Measurements from ENCODE around the gene GPC5. TPM values are rescaled to one million over a fixed set of nuclear protein-coding genes. Genes with fewer than 3 reads are reported as not detected.
A peak's percentile ranks its signal among the peaks of the same experiment; 100 is the strongest.

GPC5 gene
- total and polyA plus RNA-seq, 2 experiments from 2014 or later = 0.32 TPM; not detected in 1

- WGBS, 2 experiments (ENCODE audit: low coverage in 1 of 2, low lambda C conversion rate in 2 of 2, missing lambda C conversion rate in 2 of 2) = 93% methylated on average over 2 of the region's 2 CpGs
- Histone ChIP-seq H4K20me1 (ENCODE audit: insufficient read depth) (no peaks in the 10 kb centered on the region), H2AFZ (no peak overlapping the region), H3F3A (ENCODE audit: insufficient read depth) (no peaks in the 10 kb centered on the region), H3K4me1 (ENCODE audit: insufficient read depth) (0 out of 2 replicates have a peak, but pooled peaks cover 7% of the 10 kb centered on the region), H3K9me2 (ENCODE audit: insufficient read depth) (no peaks in the 10 kb centered on the region), H3K9me3 (ENCODE audit: low read depth) (no peaks in the 10 kb centered on the region), H3K79me2 (ENCODE audit: insufficient read depth) (no peaks in the 10 kb centered on the region), H3K27me3 (replicated peaks; ENCODE audit: insufficient read depth) (no peaks in the 10 kb centered on the region), H3K4me3 (no peak overlapping the region), H3K36me3 (ENCODE audit: low read depth) (no peaks in the 10 kb centered on the region), H3K9ac (no peak overlapping the region), H3K27ac (no peak overlapping the region), H3K4me2 (ENCODE audit: unreplicated experiment) (no peak overlapping the region)
- TF ChIP-seq EZH2phosphoT487 (IDR thresholded peaks at IDR 0.05; ENCODE audit: insufficient read depth, low read depth) = no peak
- TF ChIP-seq EZH2 (IDR thresholded peaks at IDR 0.05; ENCODE audit: insufficient read depth, poor library complexity, severe bottlenecking) = no peak
- no peak for DNase-seq
- in situ Hi-C loops (cut with MboI) = no loop called here
These were observed 27.9 kb upstream of the GPC5 start for GRCh38 chr13:91370501-91370900.

- no peak overlapping the region for H3K4me2 ChIP-seq (ENCODE audit: unreplicated experiment)
- in situ Hi-C loops (cut with MboI) = no loop called here
- 29 to 36% methylated on average over 3 of the region's 3 CpGs for WGBS, 2 experiments (ENCODE audit: low coverage in 1 of 2, low lambda C conversion rate in 2 of 2, missing lambda C conversion rate in 2 of 2)
- H3K36me3 ChIP-seq (ENCODE audit: low read depth) = no peaks in the 10 kb centered on the region
- H3K27me3 ChIP-seq (replicated peaks; ENCODE audit: insufficient read depth) = no peaks in the 10 kb centered on the region
- no peak overlapping the region for H3K27ac ChIP-seq
- H2AFZ ChIP-seq = no peak overlapping the region
- DNase-seq = no peak
- no peaks in the 10 kb centered on the region for H4K20me1 ChIP-seq (ENCODE audit: insufficient read depth)
- 0 out of 2 replicates have a peak, but pooled peaks cover 7% of the 10 kb centered on the region for H3K4me1 ChIP-seq (ENCODE audit: insufficient read depth)
- TF ChIP-seq EZH2 (IDR thresholded peaks at IDR 0.05; ENCODE audit: insufficient read depth, poor library complexity, severe bottlenecking) (no peak), EZH2phosphoT487 (IDR thresholded peaks at IDR 0.05; ENCODE audit: insufficient read depth, low read depth) (no peak)
- H3K9me3 ChIP-seq (ENCODE audit: low read depth) = no peaks in the 10 kb centered on the region
- H3F3A ChIP-seq (ENCODE audit: insufficient read depth) = no peaks in the 10 kb centered on the region
- no peaks in the 10 kb centered on the region for H3K79me2 ChIP-seq (ENCODE audit: insufficient read depth)
- no peak overlapping the region for H3K9ac ChIP-seq
- H3K9me2 ChIP-seq (ENCODE audit: insufficient read depth) = no peaks in the 10 kb centered on the region
- no peak overlapping the region for H3K4me3 ChIP-seq
These were observed 25.5 kb upstream of the GPC5 start for GRCh38 chr13:91372911-91373310.

- H2AFZ ChIP-seq = 0 out of 2 replicates have a peak overlapping the region, but pooled peaks have one; percentile 2
- WGBS, 2 experiments (ENCODE audit: low coverage in 1 of 2, low lambda C conversion rate in 2 of 2, missing lambda C conversion rate in 2 of 2) = 77 to 80% methylated on average over 4 of the region's 4 CpGs
- H3F3A ChIP-seq (ENCODE audit: insufficient read depth) = no peaks in the 10 kb centered on the region
- H3K4me3 ChIP-seq = no peak overlapping the region
- DNase-seq = peak; percentile 39
- no peaks in the 10 kb centered on the region for H3K27me3 ChIP-seq (replicated peaks; ENCODE audit: insufficient read depth)
- H3K9ac ChIP-seq = no peak overlapping the region
- no peak overlapping the region for H3K4me2 ChIP-seq (ENCODE audit: unreplicated experiment)
- H3K36me3 ChIP-seq (ENCODE audit: low read depth) = no peaks in the 10 kb centered on the region
- H3K9me2 ChIP-seq (ENCODE audit: insufficient read depth) = no peaks in the 10 kb centered on the region
- no peak for TF ChIP-seq EZH2 (IDR thresholded peaks at IDR 0.05; ENCODE audit: insufficient read depth, poor library complexity, severe bottlenecking)
- TF ChIP-seq EZH2phosphoT487 (IDR thresholded peaks at IDR 0.05; ENCODE audit: insufficient read depth, low read depth) = no peak
- H3K79me2 ChIP-seq (ENCODE audit: insufficient read depth) = no peaks in the 10 kb centered on the region
- H3K4me1 ChIP-seq (ENCODE audit: insufficient read depth) = no peaks in the 10 kb centered on the region
- in situ Hi-C loops (cut with MboI) = no loop called here
- H3K9me3 ChIP-seq (ENCODE audit: low read depth) = no peaks in the 10 kb centered on the region
- H3K27ac ChIP-seq = no peak overlapping the region
- H4K20me1 ChIP-seq (ENCODE audit: insufficient read depth) = no peaks in the 10 kb centered on the region
These were observed 23.2 kb upstream of the GPC5 start for GRCh38 chr13:91375116-91375729.

- H2AFZ ChIP-seq = no peak overlapping the region
- in situ Hi-C loops (cut with MboI) = no loop called here
- H3K4me1 ChIP-seq (ENCODE audit: insufficient read depth) = no peaks in the 10 kb centered on the region
- H3K36me3 ChIP-seq (ENCODE audit: low read depth) = no peaks in the 10 kb centered on the region
- no peaks in the 10 kb centered on the region for H3K9me3 ChIP-seq (ENCODE audit: low read depth)
- no peak overlapping the region for H3K9ac ChIP-seq
- no peaks in the 10 kb centered on the region for H4K20me1 ChIP-seq (ENCODE audit: insufficient read depth)
- peaks cover 38% of the 10 kb centered on the region for H3K27me3 ChIP-seq (replicated peaks; ENCODE audit: insufficient read depth)
- H3K4me3 ChIP-seq = no peak overlapping the region
- no peak overlapping the region for H3K27ac ChIP-seq
- no peaks in the 10 kb centered on the region for H3K79me2 ChIP-seq (ENCODE audit: insufficient read depth)
- H3F3A ChIP-seq (ENCODE audit: insufficient read depth) = no peaks in the 10 kb centered on the region
- no peak overlapping the region for H3K4me2 ChIP-seq (ENCODE audit: unreplicated experiment)
- TF ChIP-seq EZH2phosphoT487 (IDR thresholded peaks at IDR 0.05; ENCODE audit: insufficient read depth, low read depth) (no peak), EZH2 (IDR thresholded peaks at IDR 0.05; ENCODE audit: insufficient read depth, poor library complexity, severe bottlenecking) (no peak)
- DNase-seq = peak; percentile 18
- H3K9me2 ChIP-seq (ENCODE audit: insufficient read depth) = no peaks in the 10 kb centered on the region
These were observed 17.1 kb upstream of the GPC5 start for GRCh38 chr13:91381371-91381770.

GRCh38 chr13:91383836-91384235, 14.6 kb upstream of the GPC5 start:
- DNase-seq = no peak
- Histone ChIP-seq H4K20me1 (ENCODE audit: insufficient read depth) (no peaks in the 10 kb centered on the region), H3K27me3 (replicated peaks; ENCODE audit: insufficient read depth) (peaks cover 38% of the 10 kb centered on the region), H3K79me2 (ENCODE audit: insufficient read depth) (no peaks in the 10 kb centered on the region), H3F3A (ENCODE audit: insufficient read depth) (no peaks in the 10 kb centered on the region), H2AFZ (no peak overlapping the region), H3K9me3 (ENCODE audit: low read depth) (no peaks in the 10 kb centered on the region), H3K27ac (no peak overlapping the region), H3K9ac (no peak overlapping the region), H3K4me3 (no peak overlapping the region), H3K36me3 (ENCODE audit: low read depth) (no peaks in the 10 kb centered on the region), H3K4me1 (ENCODE audit: insufficient read depth) (no peaks in the 10 kb centered on the region), H3K9me2 (ENCODE audit: insufficient read depth) (no peaks in the 10 kb centered on the region), H3K4me2 (ENCODE audit: unreplicated experiment) (no peak overlapping the region)
- no peak for TF ChIP-seq EZH2phosphoT487 (IDR thresholded peaks at IDR 0.05; ENCODE audit: insufficient read depth, low read depth)
- TF ChIP-seq EZH2 (IDR thresholded peaks at IDR 0.05; ENCODE audit: insufficient read depth, poor library complexity, severe bottlenecking) = no peak
- 47 to 55% methylated on average over 4 of the region's 4 CpGs for WGBS, 2 experiments (ENCODE audit: low coverage in 1 of 2, low lambda C conversion rate in 2 of 2, missing lambda C conversion rate in 2 of 2)
- in situ Hi-C loops (cut with MboI) = no loop called here

Data from GM23248 (cell line).